Measurements from ENCODE around the gene CRIM1. TPM values are rescaled to one million over a fixed set of nuclear protein-coding genes. Genes with fewer than 3 reads are reported as not detected.

The CRIM1 gene
- total RNA-seq, 1 experiment from 2014 or later: 21.7 TPM

- no peak for DNase-seq (ENCODE audit: low spot score)
Observed at GRCh38 chr2:36421379-36421778, 65.8 kb downstream of the CRIM1 start.

DNA sequence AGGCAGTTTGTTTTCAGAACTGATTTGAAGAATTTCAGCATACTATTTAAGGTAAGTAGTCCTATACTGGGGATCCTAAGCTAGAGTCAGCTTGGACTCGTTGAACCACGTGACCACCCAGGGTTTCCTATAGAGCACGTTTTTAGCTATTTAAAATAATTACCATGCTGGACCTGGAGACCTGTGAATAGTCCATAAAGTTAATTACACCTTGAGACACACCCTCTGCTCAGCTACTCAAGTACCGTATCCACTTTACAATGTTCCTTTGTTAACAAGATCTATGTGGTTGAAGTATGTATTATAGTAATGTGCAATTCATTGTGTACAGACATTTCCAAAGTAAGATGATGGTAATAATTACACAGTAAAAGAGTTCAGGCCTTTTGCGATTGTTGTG is 67.6 kb downstream of the CRIM1 start:
- no peak for DNase-seq (ENCODE audit: low spot score)

- DNase-seq (ENCODE audit: low spot score): no peak
Observed at GRCh38 chr2:36423619-36424120, 68.1 kb downstream of the CRIM1 start.

- DNase-seq (ENCODE audit: low spot score): no peak
Observed at GRCh38 chr2:36425608-36426355, 70.2 kb downstream of the CRIM1 start.

DNA sequence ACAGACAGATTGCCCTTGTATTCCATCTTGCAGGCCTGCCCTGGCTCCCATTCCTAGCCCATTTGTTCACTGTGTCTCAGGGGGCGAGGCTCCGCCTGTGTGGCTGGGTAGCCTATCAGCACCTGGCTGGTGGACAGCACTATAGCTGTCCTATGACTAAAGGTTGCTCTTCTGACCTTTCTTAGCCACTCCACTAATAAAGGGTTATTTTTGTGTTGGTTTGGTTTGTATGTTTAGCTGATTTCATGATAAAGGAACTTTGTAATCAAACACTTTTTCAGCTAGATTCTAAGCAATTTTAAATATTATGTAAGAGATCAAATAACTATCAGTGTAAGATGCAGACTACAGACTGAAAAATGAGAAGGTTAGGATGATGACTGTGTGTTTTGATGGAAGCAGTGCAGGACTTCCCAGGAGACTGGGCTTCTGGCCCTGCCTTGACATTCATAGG is 72.2 kb downstream of the CRIM1 start:
- no peak for DNase-seq (ENCODE audit: low spot score)

DNA sequence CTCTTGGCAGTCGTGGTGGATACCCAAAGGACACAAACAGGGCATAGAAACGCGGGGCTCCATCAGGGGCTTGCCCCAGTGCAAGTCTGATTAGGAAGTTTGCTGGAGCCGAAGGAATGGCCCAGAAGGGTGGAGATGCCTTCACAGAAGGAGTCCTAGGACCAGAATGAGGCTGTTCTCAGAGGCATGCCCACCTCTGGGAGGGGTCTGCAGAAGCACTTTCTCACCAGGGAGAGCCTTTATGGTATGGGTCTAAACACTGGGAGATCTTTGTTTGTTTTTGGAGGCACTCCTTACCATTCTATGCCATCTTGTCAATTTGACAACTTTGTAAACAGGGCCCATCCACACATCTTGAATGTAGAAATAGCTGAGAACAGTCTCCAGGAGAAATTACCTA is 75.0 kb downstream of the CRIM1 start:
- DNase-seq (ENCODE audit: low spot score): no peak

DNA sequence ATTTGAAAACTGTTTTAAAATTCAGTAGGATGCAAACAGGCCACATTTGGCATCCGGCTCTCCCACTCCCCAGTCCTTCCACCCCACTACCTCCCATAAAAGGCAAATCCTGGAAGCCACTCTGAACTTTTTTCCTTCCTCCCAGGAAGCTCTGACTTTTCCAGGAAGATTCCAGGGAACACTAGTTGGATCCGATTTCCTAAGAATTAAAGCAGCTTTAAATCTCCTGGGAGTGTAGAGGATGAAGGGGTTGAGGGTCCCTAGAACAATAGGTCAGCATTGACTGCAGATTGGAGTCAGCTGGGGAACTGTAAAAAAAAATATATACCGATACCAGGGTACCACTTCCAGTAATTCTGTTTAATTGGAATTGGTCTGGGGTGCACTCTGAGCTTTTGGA is 76.9 kb downstream of the CRIM1 start:
- no peak for DNase-seq (ENCODE audit: low spot score)

DNA sequence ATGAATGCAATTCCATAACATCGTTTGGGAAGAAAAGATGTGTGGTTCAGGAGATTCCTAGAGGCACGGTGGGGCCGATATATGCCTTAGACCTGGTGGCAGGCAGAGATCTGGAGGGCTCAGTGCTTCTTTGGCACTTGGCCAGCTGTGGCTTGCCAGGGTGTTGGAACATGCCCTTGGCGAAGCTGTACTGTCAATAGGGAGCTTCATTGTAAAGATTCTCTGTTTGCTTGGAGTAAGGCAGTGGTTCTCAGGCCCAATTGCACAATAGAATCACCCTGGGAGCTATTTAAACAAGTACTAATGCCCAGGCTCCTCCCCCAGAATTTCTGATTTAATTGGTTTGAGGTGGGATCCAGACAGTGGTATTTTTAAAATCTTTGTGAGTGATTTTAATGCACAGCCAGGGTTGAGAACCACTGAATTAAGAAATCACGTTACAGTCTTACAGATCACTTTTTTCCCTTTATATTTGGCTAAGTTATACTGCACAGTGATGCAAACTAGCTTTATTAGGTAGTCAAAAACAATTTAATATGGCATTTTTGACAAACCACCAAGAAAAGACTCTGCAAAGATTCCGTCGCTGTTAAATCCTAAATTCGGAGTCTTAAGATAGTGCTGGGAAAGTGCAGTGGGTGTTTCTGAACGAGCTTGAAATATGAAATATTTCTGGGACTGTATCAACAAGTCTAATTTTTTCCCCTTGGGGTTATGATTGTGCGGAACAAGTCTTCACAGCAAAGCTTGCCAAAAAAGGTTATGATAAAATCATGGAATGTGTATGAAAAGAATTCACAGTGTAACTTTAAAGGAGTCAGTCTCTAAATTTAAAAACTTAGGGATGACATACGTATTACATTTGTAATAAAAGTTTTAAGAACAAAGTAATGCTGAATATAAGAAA is 78.0 kb downstream of the CRIM1 start:
- no peak for DNase-seq (ENCODE audit: low spot score)

DNA sequence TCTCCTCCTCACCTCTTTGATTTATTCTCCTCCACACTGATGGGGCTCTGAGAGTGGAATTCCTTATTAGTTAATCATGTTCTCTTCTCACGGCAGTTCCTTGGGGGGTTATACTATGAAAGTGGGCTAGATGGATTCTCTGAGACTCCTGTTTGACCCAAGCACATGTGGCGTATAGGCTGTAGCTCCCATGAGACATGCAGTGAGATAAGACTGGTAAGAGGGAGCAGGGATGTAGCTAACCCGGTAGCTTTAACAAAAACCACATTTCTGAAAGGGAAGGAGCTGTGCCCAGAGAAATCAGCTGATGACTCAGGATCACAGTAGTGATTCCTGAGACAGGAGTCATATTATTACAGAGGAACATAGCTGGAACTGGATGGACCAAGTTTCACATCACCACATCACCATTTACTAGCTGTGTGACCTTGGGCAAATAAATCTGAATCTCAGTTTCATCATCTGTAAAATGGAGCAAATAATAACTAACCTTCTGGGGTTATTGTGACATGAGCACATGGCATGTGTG is 82.9 kb downstream of the CRIM1 start:
- no peak for DNase-seq (ENCODE audit: low spot score)

GRCh38 chr2:36439084-36439483 is 83.5 kb downstream of the CRIM1 start:
- DNase-seq (ENCODE audit: low spot score): no peak

DNA sequence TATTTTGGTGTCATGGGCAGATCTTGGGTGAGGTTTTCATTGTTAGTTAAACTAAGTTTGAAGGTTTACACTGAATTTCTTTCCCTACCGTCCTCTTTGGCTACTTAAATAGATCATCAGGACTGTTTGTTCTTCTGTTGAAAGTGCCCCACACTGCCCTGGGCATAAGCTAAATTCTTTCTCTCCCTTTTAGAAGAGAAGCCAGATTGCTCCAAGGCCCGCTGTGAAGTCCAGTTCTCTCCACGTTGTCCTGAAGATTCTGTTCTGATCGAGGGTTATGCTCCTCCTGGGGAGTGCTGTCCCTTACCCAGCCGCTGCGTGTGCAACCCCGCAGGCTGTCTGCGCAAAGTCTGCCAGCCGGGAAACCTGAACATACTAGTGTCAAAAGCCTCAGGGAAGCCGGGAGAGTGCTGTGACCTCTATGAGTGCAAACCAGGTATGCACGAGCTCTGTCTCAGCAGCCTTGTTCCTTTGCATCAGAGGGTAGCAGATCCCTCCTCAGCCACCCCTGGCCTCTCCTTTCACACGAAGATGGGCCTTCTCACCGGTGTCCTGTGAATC is 85.6 kb downstream of the CRIM1 start:
- no peak for DNase-seq (ENCODE audit: low spot score)

GRCh38 chr2:36441816-36442215 is 86.2 kb downstream of the CRIM1 start:
- DNase-seq (ENCODE audit: low spot score): no peak

GRCh38 chr2:36444216-36444936 is 88.8 kb downstream of the CRIM1 start:
- no peak for DNase-seq (ENCODE audit: low spot score)

- no peak for DNase-seq (ENCODE audit: low spot score)
Observed at GRCh38 chr2:36445185-36445866, 89.7 kb downstream of the CRIM1 start.

DNA sequence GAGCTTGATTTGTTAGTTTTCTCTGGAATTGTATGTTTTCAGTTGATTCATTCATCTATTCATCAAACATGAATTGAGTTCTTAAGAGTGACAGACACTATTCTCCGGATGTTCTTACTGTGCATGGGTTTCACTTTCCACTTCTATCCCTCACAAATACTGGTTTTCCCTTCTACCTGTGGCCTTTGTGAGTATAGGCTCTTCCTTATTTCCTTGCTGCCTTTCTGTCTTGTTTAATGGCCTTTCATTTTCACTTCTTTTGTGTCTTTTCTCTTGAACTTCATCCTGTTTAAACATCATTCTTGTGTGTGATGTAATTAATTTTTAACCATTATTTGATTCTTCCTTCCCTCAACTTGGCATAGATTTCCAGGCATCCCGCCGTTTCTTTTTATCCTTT is 90.7 kb downstream of the CRIM1 start:
- no peak for DNase-seq (ENCODE audit: low spot score)

DNA sequence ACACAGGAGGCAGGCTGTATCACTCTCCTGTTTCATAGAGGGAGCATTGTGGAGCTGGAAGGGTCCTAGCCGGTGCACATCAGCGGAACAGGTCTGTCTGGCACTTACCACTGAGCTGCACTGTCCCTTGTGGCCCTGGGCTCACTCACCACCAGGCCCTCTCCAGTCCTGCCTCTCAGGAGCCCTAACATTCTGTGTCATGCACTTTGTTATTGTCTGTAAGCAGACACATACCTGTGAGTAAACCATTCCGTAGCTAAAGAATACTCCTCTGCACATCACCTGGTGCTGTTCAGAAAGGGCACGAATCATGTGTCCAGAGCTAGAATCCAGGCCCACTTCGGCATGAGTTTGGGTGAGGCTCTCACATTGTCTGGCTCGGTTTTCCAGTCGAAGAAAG is 93.6 kb downstream of the CRIM1 start:
- DNase-seq (ENCODE audit: low spot score): no peak

- DNase-seq (ENCODE audit: low spot score): no peak
Observed at GRCh38 chr2:36449943-36450392, 94.4 kb downstream of the CRIM1 start.

GRCh38 chr2:36450466-36451196 is 95.1 kb downstream of the CRIM1 start:
- DNase-seq (ENCODE audit: low spot score): no peak

GRCh38 chr2:36451512-36451911 is 95.9 kb downstream of the CRIM1 start:
- DNase-seq (ENCODE audit: low spot score): no peak

DNA sequence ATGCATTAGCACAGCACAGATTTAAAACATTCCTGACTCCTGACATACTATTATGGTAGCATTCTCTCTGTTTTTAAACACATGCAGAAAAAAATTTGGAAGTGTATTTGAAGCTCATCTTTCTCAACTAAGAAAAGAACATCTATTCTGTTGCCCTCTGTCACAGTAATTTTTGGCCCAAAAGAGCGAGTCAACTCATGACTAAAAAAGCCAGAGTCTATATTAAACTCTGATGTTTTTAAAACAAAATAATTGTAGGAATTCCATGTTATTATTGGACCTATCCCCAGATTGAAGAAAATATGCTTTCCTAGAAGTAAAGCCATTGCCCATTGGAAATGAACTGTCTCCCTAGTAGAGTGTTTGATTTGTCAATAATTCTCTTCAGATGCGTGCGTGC is 96.7 kb downstream of the CRIM1 start:
- DNase-seq (ENCODE audit: low spot score): no peak

All from HT-29 (cell line).